ENCODE measurements around the gene ANP32A.

- TF ChIP-seq CTCF (IDR thresholded peaks at IDR 0.05): no peak
- TF ChIP-seq POLR2A (IDR thresholded peaks at IDR 0.05): no peak
Observed at GRCh38 chr15:68868296-68868695, 47.6 kb upstream of the ANP32A start.
